Measurements from ENCODE around the gene CIDEC.

DNA sequence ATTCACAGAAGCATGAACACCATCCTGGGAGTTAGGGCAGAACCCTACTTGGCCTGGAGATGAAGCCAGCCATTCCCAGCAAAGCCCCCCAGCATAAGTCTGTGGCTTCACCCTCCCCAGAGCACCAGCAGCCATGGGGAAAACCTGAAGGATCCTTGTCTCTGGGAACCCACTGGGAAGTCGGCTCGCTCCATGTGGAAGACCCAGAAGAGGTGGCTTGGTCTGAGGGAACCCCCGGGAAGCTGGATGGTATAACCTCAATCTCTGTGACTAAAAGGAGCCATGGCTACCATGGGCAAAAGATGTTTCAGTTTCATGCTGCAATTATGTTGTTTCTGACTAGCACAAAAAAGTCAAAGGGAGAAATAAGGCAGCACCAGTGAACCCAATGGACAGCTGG, 24.5 kb downstream of the CIDEC start:
- TF ChIP-seq, protein P1, sequence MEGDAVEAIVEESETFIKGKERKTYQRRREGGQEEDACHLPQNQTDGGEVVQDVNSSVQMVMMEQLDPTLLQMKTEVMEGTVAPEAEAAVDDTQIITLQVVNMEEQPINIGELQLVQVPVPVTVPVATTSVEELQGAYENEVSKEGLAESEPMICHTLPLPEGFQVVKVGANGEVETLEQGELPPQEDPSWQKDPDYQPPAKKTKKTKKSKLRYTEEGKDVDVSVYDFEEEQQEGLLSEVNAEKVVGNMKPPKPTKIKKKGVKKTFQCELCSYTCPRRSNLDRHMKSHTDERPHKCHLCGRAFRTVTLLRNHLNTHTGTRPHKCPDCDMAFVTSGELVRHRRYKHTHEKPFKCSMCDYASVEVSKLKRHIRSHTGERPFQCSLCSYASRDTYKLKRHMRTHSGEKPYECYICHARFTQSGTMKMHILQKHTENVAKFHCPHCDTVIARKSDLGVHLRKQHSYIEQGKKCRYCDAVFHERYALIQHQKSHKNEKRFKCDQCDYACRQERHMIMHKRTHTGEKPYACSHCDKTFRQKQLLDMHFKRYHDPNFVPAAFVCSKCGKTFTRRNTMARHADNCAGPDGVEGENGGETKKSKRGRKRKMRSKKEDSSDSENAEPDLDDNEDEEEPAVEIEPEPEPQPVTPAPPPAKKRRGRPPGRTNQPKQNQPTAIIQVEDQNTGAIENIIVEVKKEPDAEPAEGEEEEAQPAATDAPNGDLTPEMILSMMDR (IDR thresholded peaks at IDR 0.05; ENCODE audit: low read depth, low read length, poor library complexity, severe bottlenecking) = no peak
- no peak for TF ChIP-seq EZH2phosphoT487 (IDR thresholded peaks at IDR 0.05; ENCODE audit: borderline replicate concordance, low read length)

Measured in DOHH2 (cell line).